GM11168 (cell line): ENCODE data around the gene FAM133A.

Source experiments
- in situ Hi-C: fragments of 300-500 bp; cut with MboI; formaldehyde crosslinking; loops from one replicate; pipeline ENCODE4 v1.12.0; 2022; ENCODE audit warnings: low sequenced_read_pairs; ENCODE audit not compliant: unreplicated experiment

FAM133A gene

DNA sequence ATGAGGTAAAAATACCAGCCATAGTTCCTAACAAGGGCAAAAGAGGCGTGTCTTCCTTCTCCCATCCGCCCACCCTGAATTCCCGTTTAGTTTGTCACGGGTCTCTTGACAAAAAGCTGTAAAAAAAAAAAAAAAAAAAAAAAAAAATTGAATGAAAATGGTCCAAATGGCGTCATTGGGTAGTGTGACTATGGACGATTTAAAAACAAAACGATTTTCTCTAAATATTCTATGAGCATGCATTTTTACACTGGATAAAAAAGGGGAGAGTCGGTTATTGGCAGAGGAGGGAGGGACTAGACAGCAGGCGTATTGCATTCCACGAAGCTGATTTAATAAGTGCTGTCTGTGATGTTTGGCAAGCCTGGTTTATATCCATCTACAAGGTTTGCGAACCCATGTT is at the start of gene FAM133A:
TSS of gene FAM133A (plus strand) at position 338 of the 403 bp plus-strand sequence. CDS start 35,214 bp downstream, outside the sequence.
- in situ Hi-C loops = no loop called here

DNA sequence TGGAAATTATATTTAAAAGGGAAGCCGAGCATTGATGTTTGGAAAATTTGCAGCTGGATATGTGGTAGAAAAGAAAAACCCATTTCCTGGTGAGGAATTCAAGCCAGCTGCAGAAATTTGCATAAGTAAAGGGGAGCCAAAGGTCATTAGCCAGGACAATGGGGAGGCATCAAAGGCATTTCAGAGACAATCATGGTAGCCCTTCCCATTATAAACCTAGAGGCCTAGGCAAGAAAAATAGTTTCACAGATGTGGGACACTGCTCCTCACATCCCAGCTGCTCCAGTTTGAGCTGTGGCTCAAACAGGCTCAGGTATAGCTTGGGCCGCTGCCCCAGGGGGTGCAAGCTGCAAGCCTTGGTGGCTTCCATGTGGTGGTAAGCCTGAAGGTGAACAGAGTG is 36.4 kb upstream of the FAM133A start:
- in situ Hi-C loops = no loop called here

DNA sequence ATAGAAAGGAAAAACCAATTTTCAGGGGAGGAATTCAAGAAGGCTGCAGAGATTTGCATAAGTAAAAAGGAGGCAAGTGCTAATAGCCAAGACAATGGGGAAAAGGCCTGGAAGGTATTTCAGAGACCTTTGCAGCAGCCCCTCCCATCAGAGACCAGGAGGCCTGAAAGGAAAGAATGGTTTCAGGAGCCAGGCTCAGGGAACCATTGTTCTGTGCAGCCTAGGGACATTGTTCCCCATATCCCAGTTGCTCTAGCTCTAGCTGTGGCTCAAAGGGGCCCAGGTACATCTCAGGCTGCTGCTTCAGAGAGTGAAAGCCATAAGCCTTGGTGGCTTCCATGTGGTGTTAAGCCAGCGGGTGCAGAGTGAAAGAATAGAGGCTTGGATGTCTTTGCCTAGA is 24.6 kb upstream of the FAM133A start:
- in situ Hi-C loops = no loop called here

DNA sequence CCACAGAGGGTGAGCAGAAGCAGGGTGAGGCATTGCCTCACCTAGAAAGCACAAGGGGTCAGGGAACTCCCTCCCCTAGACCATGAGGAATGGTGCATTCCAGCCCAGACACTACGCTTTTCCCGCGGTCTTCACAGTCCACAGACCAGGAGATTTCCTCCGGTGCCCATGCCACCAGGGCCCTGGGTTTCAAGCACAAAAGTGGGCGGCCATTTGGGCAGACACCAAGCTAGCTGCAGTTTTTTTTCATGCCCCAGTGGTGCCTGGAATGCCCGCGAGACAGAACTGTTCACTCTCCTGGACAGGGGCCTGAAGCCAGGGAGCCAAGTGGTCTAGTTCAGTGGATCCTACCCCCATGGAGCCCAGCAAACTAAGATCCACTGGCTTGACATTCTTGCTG is 13.4 kb upstream of the FAM133A start:
- in situ Hi-C loops = no loop called here

DNA sequence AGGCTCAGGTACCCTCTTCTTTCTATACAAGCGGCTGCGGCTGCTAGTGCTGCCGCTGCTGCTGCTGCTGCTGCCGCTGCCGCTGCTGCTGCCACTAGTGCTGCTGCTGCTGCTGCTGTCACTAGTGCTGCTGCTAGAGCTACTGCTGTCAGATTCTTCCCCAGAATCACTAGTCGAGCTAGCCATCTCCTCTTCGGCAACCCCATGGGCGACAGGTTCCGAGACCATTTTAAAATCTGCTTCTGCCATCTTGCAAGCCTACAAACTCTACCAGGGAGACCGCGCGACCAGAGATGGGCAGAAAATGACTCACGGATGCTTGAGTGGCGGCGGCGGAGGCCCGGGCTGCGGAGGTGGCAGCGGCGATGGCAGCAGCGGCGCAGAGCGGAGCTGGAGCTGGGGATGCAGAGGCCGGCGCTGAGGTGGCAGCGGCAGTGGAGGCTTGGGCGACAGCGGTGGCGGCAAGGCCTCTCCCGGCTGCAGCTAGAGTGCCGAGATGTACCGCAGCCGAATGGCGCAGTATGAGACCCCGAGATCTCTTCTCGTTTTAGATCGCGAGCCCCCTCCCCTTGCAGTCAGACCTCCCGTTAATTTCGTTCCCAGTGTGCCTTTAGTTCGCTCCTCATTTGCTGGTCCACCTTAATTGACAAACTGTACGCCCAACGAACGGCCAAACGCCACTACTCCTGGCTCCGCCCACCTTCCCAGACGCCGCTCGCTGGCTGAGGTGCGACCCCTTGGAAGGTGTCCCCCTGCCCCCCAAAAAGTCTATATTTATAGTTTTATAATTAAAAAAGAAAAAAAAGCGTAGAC is 744 bp upstream of the FAM133A start, which contains the start of gene NAP1L3:
TSS of gene NAP1L3 (minus strand) at position 523 of the 813 bp plus-strand sequence. CDS start at position 249, 274 bp downstream.
- in situ Hi-C loops = no loop called here

DNA sequence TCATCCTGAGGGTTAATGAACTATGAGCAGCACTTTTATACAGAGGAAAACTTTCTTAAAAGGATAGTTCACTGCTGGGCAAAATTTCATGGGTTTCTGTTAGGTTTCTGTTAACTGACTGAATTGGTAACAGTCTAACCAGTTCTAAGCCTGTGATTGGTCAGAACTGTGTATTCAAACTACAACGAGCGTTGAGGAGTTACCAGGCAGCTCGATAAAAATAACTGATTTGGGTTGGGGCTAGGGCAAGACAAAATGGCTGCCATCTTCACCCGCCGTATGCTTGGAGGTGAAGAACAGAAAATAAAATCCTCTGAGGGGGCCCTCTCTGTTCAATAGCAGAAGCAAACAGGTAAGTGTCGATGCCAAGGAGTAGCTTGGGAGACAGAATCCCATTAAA is 22.0 kb downstream of the FAM133A start:
- in situ Hi-C loops = no loop called here

DNA sequence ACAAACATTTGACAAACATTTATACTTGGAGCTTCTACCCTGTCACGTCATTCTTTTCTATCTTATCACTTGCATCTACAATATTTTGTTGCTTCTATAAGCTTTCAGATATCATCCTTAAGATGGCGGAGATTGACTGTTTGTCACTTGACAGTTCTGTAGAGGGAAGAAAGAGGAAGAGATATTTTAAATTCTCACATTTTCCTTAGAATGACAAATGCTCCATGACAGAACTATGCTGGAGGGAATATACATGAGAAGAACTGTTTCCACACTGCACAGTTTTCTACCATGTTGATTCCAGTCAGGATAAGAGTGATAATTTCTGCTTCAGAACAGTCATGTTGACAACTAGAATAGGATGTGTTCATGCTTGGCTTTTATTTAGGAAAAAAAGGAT is 29.7 kb downstream of the FAM133A start:
- in situ Hi-C loops = no loop called here

DNA sequence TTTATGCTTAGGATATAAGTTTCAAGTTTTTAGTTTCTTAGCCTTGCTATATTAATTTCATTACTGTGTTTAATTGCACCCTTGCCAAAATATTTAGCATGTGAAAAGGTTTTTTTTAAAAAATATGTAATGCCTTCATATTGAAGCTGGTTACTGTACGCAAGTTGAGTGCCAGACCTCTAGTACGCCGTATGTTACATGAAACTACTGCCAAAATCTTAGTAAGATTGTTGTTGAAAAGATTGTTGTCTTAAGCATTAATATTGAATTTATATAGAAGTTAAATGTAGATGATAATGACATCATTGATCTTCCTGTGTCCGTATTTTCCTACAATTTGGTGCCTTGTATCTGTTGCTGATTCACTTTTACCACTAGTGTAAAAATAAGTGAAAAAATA is 37.1 kb downstream of the FAM133A start:
- in situ Hi-C loops = no loop called here

DNA sequence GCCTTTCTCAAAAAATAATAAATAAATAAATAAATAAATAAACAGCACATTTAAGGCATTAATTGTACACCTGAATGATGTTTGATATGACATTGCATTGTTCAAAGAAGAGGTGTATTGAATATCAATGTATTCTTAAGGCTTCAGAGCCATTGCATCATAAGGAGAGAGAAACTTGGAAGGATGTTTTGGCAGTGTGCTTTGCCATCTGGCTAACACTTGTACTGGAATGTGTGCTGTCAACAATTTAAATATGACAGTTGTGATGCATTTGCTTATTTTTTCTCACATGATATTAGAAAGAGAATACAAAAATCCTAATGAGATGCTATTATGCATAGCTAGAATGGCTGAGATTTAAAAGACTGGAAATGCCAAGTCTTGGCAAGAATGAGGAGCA is 67.8 kb downstream of the FAM133A start:
- in situ Hi-C loops = no loop called here

DNA sequence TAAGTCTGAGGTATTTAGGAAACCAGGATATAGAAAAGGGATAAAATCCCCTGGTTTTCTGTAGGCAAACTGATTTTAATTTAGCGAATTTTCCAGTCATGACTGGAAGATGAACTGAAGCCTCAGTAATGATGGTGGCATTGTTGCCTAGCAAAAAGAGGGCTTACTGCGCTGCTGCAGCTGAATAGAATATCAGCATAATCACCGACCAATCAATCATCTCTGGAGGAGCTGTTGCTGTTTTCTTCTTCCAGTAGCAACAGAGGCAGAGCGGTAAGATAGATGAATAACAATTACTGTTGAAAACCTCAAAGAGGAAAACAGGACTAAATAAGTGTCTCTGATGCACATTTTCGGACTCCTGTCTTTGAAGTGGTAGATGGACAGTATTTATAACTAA is 86.2 kb downstream of the FAM133A start:
- in situ Hi-C loops = no loop called here
